HFF-Myc (cell line): ENCODE data around the gene NRDC.
"Not testable (repeated sequence)": the region's sequence is repeated elsewhere in the genome, so short reads cannot be mapped to it uniquely, and the experiment has no call there.

Experiments
- DNase-seq: peaks from one replicate; pipeline ENCODE4 v3.0.0-alpha.2; 2011; ENCODE audit warnings: low read depth; ENCODE audit errors: extremely low read depth
- H3K4me3 ChIP-seq: replicated peaks from 2 replicates; pipeline ENCODE4 v1.5.1; 2011; ENCODE audit warnings: low read depth, mild to moderate bottlenecking, control low read depth, low read length
- CTCF ChIP-seq: IDR thresholded peaks from 2 replicates; pipeline ENCODE4 v1.5.1; 2012; ENCODE audit warnings: mild to moderate bottlenecking, low read depth, low read length, control low read depth; ENCODE audit errors: missing control alignments

The NRDC gene

DNA sequence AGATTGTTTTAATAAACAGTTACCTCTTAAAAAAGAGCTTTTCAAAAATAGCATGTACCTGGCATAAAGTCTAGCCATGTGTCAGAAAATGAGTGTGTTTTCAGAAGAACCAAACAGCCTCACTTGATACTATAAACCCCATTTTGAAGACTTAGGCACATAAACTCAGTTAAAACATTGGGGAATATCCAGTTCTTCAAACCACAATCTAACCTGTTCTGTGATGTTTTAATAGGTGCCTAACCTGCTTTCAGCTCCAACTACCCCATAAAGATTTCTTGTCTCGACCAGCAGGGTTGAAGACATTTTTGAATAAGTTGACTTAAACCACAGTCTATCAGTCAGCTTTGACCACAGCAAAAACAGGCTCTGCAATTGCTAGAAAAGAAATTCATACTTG is 41.3 kb downstream of the NRDC start:
- no peak for DNase-seq
- no peak overlapping the region for H3K4me3 ChIP-seq
- no peak for TF ChIP-seq CTCF

DNA sequence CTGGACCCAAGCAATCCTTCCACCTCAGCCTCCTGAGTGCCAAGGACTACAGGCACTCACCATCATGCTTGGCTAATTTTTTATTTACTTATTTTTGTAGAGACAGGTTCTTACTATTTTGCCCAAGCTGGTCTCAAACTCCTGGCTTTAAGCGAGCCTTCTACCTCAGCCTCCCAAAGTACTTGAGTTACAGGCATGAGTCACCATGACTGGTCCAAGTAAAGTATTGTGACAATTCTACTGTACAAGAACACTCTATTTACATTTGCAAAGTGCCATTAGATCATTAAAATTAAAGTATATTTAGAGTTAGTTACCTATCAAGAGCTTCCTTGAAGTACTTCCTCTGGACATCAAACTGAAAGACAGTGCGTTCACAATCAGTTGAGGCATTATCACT is 44.8 kb downstream of the NRDC start:
- TF ChIP-seq CTCF: no peak
- no peak overlapping the region for H3K4me3 ChIP-seq
- DNase-seq: no peak

DNA sequence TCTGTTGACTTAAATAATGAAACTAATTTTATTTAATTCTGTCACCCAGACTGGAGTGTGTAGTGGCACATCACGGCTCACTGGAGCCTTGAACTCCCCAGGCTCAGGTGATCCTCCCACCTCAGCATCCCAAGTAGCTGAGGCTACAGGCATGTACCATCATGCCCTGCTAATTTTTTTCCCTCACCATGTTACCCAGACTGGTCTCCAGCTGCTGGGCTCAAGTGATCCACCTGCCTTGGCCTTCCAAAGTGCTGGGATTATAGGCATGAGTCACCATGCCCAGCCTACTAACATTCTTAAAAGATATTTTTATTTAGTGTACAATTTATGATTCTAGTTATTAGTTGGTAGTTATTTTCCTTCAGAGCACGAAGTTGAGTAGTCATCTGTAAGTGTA is 49.5 kb downstream of the NRDC start:
- peak; percentile 6 for DNase-seq
- TF ChIP-seq CTCF: no peak
- H3K4me3 ChIP-seq: no peak overlapping the region

DNA sequence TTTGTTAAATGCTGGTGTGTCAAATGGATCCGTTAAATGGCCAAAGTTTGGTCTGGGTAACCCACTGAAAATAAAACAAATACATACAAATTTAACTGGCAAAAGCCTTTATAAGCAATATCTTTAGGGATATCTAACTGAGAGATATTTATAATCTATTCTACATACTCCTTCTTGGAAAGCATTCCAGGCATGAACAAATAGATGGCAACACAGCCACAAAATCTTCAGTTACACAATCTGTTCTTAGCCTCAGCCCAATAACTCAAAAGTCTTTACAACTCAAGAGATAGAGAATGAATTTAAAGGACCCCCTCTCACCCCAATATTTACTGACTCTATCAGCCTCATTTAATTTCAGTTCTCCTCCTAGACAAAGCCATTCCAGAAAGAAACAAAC is 58.7 kb downstream of the NRDC start:
- TF ChIP-seq CTCF: no peak
- H3K4me3 ChIP-seq: no peak overlapping the region
- DNase-seq: no peak

DNA sequence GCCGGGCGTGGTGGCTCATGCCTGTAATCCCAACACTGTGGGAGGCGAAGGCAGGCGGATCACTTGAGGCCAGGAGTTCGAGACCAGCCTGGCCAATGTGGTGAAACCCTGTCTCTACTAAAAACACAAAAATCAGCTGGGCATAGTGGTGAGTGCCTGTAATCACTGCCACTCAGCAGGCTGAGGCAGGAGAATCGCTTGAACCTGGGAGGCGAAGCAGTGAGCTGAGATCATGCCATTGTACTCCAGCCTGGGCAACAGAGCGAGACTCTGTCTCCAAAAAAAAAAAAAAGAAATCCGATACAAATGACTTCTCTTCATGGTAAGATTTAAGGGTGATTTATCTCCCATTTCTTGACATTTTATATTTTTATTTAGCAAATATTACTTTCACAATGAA is 59.5 kb downstream of the NRDC start:
- DNase-seq, H3K4me3 ChIP-seq: not testable (repeated sequence)

DNA sequence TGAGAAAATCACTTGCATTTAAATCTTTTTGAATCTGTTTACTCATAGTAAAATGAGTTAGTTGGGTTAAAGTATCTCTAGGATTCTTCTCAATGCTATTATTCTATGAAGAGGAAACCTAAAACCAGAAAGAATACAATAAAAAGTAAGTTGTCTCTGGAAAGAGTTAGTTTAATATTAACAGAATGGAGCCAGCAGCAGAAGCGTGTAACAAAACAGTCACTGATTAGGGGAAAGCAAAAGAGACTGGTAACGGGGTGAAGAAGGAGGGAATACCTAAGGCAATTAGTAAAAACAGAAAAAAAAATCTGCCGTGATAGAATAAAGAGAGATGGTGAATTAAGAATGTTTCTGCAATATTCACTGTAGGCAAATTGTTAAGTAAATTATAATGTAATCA is 60.0 kb downstream of the NRDC start:
- no peak for DNase-seq
- TF ChIP-seq CTCF: no peak
- H3K4me3 ChIP-seq: no peak overlapping the region

- H3K4me3 ChIP-seq: no peak overlapping the region
- no peak for DNase-seq
- TF ChIP-seq CTCF: no peak
These were observed 64.0 kb downstream of the NRDC start for GRCh38 chr1:51814513-51814912.

DNA sequence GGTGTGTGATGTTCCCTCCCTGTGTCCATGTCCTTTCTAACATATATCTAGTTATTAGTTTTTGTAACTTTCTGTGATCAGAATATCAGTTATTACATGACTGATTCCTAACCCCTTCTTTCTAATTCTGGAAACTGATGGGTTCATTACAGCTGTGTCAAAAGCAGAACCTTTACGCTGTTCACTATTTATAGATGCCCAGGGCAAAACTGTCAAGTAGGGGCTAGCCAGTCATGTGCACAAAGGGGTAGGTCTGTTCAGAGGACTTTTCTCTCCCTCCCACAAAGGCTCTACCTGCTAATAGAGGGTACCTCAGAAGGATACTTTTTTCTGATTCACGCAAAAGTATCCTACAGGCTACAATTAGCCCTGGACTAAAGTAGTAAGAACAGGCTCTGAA is 79.2 kb downstream of the NRDC start:
- no peak for TF ChIP-seq CTCF
- H3K4me3 ChIP-seq: no peak overlapping the region
- DNase-seq: no peak
